NCI-H2081 treated with DMSO at 0.1 percent for 48 hours (cell line): ENCODE measurements around the gene PCLO.

Experiments used
- DNase-seq: peaks from one replicate; lab custom pipeline; 2025; lab: John Stamatoyannopoulos, UW

The PCLO gene, protein sequence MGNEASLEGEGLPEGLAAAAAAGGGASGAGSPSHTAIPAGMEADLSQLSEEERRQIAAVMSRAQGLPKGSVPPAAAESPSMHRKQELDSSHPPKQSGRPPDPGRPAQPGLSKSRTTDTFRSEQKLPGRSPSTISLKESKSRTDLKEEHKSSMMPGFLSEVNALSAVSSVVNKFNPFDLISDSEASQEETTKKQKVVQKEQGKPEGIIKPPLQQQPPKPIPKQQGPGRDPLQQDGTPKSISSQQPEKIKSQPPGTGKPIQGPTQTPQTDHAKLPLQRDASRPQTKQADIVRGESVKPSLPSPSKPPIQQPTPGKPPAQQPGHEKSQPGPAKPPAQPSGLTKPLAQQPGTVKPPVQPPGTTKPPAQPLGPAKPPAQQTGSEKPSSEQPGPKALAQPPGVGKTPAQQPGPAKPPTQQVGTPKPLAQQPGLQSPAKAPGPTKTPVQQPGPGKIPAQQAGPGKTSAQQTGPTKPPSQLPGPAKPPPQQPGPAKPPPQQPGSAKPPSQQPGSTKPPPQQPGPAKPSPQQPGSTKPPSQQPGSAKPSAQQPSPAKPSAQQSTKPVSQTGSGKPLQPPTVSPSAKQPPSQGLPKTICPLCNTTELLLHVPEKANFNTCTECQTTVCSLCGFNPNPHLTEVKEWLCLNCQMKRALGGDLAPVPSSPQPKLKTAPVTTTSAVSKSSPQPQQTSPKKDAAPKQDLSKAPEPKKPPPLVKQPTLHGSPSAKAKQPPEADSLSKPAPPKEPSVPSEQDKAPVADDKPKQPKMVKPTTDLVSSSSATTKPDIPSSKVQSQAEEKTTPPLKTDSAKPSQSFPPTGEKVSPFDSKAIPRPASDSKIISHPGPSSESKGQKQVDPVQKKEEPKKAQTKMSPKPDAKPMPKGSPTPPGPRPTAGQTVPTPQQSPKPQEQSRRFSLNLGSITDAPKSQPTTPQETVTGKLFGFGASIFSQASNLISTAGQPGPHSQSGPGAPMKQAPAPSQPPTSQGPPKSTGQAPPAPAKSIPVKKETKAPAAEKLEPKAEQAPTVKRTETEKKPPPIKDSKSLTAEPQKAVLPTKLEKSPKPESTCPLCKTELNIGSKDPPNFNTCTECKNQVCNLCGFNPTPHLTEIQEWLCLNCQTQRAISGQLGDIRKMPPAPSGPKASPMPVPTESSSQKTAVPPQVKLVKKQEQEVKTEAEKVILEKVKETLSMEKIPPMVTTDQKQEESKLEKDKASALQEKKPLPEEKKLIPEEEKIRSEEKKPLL (N-terminal part only)

DNA sequence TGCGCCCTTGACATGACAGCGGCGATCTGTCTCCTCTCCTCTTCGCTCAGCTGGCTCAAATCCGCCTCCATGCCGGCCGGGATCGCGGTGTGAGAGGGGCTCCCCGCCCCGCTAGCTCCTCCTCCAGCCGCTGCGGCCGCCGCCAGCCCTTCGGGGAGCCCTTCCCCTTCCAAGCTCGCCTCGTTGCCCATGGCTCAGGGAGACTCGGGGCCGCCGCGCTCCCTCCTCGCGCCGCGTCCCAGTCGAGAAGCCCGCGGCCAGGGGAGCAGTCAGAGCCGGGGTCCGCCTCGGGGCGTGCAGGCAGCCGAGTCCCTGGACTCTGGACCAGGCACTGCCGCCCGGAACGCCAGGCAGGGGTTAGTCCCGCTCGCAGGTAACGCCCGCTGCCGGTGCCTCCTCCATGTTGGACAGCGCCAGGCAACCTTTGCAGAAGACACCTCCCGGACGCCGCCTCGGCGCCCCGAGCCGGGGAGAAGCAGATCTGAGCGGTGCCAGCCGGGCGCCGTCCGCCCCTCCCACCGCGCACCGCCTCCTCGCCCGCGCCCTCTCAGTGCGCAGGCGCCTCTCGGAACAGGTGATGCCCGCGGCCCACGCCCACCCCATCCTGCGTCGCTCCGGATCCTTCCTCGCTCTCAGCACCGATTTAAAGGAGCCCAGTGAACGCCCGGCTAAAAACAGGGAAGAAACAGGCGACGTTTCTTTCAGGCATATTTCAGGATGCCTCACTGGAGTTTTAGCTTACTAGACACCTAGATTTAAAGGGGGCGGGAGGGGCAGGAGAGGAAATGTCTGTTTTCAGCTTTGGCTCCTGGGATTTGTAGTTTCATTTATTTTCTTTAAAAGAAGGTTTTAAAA, at the start of gene PCLO:
Gene PCLO (minus strand): TSS at position 483 of the 855 bp plus-strand sequence. CDS start 292 bp downstream, at position 191.
- peak; percentile 90 for DNase-seq

DNA sequence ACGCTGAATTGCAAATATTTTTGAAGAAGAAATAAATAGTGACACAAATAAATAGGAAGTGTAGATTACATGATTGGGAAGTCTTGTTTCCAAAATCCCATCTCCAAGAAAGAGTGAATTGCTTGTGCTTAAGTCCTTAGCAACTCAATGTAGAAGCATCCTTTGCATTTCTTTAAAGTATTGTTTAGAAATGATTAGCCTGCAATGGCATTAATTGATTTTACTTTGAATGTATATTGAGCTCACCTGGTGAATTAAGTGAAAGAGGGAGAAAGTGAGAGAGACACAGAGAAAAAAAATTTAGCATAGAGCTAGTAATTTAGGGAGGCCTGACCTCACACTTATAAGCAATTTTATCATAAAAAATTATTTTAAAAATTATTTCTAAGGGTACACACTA, 49.0 kb upstream of the PCLO start:
- no peak for DNase-seq

DNA sequence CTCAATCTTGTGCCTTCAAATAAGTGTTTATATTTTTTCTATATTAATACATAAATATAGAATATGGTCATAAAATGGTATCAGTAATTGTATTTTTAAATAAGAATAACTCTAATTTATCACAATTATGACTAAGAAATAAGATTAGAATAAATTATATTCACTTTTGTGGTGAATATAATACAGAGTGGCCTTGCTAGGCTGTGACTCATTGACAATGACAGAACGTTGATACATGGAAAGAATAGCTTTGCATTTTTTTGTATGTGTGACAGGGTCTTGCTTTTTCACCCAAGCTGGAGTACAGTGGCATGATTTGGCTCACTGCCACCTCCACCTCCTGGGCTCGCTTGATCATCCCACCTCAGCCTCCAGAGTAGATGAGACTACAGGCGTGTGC, 47.8 kb upstream of the PCLO start:
- DNase-seq = no peak

DNA sequence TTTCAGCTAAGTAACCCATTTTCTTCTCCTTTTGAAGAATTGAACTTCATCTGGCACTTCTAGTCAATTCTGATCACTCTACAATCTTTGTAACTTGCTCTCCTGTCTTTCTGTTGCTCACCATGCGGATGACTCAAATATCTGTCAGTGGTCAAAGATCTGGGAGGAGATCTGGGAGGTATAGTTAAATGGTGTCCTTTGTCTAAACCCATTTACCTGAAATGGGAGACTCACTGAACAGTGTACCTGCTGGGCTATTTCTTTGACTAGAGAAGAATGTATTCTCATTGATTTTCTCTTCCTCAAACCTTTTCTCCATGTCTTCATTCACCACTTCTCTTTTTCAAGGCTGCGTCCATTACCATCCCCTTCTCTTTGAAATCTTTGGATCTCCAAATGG, 42.0 kb upstream of the PCLO start:
- DNase-seq = no peak

DNA sequence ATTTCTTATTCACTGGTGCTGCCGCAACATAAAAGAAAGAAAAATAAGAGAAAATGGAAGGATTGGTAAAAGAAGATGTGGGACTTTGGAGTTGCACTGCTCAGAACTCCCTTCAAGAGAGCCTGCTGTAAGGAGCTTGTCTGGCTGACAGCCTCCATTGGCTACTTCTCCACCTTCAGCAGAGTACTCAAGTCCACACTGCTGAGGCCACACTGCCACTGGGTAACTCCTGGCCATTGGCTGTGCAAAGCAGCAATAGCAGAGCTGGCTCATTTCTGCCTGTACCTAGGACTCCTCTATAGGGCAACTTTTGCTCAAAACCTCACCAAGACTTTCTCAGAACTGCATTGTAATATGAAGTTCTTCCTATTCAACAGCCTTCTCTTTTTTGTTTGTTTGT, 38.7 kb upstream of the PCLO start:
- DNase-seq = no peak

DNA sequence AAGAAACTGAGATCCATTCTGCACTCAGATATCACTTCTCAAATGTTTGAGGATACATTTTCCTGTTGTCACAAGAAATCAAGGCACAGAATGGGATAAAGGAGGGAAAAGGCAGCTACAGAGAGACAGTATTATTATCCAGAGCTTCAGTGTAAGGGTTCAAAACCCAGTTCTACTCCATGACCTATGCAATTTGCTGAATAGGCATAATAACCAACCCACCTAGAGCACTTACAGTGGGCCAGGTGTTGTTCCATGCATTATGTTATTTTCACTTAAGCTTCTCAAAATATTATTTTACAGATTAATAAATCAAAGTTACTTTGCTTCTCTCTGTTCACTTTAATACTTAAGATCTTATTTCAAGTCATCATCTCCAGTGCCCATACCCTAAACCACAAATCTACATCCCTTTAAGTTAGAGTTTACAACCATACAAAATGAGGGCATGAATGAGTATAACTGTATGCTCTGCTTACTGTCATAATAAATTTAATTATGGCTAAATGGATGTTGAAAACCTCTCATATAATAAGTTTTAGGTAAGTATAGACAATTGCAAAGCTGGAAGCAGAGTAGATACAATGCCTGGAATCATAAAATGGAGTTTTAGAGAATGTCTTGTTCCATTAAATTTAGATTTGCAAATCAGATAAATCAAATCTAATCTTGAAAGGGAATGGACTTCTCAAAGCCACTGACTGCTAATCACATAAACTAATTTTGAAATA, 28.1 kb upstream of the PCLO start:
- DNase-seq = no peak

DNA sequence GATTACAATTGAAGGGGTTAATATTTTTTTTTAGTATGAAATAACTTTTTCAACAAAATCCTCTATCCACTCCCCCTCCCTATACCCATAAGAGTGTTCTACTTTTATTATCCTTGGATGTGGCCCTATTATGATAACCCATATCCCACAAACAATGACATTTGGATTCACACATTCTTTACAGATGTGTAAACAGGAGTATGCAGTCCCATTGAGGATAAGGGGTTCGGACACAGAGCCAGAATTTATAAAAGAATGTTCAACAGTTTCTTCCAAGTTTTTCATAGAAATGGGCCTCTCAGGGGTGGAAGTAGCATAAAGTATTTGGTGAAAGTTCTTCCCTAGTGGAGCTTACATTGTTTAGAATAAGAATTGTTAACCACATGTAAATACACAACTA, 16.1 kb upstream of the PCLO start:
- DNase-seq = no peak

DNA sequence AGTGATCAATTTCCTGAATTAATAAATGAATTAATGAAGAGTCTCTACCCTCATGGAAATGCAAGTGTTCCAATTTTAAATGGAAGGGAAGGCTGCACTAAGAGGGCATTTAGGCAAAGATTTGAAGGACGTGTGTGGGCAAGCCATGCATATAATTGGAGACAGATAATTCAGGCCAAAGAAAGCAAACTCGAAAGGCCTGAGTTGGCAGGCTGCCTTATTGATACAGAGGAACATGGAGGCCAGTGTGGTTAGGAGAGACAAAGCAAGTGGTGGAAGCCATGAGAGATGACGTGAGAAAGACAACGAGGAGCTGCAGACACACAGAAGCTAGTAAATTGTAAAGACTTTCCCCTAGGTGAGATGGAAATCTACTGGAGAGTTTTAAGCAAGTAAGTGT, 15.4 kb upstream of the PCLO start:
- DNase-seq = no peak

DNA sequence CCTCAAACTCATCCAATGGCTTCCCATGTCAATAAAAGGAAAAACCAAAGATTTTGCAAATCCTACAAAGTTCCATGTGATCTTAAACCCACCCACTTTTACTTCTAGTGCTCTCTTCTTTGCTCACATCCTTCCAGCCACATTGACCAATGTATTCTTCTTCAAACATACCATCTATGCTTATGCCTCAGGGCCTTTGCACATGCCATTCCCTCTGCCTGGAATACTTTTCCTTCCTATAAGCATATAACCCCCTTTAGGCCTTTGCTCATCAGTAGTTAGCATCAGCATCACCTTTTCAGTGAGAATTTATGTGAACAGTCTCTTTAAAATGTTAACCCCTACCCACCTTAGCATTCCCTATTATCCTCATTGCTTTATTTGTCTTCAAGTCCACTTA, 11.0 kb upstream of the PCLO start:
- DNase-seq = no peak

DNA sequence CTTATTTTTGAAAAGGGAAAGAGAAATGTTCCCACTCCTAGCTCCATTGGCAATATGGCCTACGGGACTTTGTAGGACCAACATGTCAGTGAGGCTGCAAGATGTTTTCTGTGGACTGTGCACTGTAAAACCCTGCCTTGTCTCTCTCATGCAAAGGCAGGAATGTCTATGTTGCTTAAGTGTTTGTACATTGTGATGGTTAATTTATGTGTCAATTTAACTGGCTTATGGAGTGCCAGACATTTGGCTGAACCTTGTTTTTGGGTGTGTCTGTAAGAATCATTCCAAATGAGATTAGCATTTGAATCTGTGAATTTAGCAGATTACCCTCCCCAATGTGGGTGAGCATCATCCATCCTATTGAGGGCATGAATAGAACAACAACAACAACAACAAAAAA, 4.1 kb upstream of the PCLO start:
- DNase-seq = no peak

DNA sequence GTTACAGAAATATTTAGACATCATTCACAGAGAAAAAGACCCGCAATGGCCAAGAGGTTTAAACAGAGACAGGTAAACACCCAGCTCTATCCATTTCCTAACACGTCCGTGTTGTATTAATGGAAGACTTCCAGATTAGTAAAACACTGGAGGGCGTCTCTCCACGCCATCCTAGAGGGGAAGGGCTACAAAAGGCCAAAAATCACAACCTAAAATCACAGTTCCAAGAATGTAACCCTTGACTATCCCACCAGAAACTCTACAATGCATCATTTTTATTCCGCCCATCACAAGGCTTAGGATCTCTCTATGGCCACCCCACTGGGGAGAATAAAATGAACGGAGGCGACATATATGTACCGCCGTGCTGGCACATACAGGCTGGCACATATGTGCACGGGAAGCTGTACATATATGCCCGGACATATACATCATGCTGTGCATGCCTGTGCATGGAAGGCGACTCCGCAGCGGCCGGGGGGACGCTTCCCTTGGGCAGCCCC, 734 bp downstream of the PCLO start:
- DNase-seq = no peak

DNA sequence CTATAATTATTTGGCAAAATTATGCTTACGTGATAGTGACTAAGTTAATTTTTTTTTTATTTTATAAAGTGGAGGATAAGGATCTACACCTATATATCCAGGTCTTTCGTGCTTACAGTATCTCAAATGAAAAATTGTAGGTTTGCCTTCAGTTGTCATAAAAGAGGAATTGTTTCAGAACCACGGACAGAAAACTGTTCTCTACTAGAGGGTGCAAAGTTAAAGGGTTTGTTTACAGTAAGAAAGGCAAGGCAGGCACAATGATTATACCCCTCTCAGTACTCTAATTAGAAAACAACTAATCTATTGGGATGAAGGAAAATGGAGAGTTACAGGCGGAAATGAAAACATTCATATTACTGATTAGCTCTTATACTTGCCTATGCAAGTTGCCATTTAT, 1.5 kb downstream of the PCLO start:
- no peak for DNase-seq

DNA sequence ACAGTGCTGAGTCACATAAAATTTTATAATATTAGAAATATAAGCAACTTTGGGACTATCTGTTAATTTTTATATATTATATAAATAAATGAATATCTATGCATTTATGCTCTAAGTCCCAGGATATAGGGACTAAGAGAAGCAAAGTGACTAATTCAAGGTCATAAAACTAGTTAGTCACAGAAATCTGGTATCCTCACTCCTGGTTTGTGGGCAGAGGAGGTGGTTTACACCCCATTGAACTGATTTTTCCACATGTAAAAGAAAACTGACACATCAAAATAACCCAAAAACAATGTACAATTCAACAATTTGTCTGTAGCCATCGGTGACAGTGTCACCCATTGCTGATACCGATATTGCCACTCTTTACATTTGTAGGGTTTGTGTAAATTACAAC, 3.0 kb downstream of the PCLO start:
- no peak for DNase-seq

DNA sequence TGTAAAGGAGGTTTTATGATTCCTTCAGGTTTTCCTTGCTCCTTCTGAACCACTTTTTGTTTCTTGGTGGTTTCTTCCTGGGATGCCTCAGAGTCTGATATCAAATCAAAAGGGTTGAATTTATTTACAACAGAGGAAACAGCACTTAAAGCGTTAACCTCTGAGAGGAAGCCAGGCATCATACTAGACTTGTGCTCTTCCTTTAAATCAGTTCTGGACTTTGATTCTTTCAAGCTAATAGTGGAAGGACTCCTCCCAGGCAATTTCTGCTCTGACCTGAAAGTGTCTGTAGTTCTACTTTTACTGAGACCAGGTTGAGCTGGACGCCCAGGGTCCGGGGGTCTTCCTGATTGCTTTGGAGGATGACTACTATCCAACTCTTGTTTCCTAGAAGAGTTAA, 6.7 kb downstream of the PCLO start:
- DNase-seq = no peak

DNA sequence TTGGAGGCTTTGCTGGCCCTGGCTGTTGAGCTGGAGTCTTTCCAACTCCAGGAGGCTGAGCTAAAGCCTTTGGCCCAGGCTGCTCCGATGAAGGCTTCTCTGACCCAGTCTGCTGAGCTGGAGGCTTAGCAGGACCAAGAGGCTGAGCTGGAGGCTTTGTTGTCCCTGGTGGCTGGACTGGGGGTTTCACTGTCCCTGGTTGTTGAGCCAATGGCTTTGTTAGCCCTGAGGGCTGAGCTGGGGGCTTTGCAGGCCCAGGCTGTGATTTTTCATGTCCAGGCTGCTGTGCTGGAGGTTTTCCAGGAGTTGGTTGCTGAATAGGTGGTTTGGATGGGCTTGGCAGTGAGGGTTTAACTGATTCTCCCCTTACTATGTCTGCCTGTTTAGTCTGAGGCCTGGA, 7.3 kb downstream of the PCLO start:
- no peak for DNase-seq

DNA sequence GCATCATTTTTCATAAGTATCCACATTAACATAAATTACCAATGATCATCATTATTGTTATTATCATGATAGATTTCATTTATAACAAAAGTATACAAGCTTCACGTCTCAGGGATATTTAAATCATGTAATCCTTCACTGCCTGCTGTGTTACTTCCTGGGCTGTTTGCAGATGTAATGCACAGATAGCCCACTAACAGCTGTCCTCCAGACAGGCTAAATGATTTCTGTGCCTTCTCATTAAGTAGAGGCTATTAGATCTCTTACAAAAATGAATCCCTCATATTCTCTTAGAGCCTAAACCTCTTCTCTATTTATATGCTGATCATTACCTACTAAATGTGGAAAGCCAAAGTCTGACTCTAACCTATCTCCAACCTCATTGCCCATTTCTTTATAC, 9.3 kb downstream of the PCLO start:
- no peak for DNase-seq

DNA sequence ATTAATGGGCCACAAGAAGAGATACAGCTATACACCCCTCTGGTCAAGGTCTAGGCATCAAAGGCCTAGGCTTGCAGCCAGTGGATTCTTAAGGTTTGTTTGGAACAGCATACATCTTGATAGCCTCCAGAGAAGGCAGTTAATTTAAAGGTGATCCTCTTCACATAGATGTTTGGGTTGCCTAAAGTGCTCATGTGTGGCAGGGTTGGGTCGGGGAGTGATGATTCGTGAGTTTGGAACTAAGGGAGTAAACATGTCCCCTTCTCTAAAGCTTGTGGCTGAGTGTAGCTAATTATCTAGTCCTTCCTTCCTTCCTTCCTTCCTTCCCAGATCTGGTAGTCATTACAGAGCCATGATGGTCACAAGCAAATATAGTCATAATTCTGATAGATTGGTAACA, 12.4 kb downstream of the PCLO start:
- no peak for DNase-seq

DNA sequence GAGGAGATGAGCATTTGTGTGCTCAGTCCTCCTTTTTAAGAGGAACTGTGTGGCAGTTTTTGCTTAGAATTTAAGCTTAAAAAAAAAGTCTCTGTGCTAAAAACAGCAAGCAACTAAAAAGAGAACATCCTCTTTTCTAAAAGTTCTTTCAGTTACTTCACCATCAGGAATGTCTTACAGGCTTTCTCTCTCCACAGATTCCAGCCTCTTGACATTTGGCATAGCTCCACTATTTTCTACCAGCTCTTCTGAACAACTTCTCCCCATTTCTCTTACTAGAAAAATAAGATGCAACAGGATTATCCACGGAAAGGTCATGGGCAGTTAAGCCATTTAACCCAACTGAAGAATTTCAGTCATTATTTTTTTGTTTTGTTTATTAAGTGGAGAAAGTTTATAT, 13.2 kb downstream of the PCLO start:
- no peak for DNase-seq

DNA sequence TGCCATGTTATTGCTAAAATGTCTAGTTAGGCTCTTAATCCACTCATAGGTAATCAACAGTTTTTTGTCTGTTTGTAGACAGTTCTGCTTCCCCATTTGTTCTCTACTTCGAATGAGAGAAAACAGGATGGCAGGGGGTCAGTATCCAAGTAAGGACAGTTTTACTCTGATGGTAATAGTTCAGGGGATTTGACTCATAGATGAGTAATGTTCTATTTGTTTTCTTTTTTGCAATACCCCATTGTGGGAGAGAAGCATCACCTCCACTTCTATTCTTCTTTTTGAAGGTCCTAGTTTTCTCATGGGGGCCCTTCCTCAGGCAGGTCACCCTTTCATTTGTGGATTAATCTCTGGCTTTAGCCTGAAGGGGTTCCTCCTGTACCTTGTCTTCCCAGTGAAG, 13.9 kb downstream of the PCLO start:
- no peak for DNase-seq

DNA sequence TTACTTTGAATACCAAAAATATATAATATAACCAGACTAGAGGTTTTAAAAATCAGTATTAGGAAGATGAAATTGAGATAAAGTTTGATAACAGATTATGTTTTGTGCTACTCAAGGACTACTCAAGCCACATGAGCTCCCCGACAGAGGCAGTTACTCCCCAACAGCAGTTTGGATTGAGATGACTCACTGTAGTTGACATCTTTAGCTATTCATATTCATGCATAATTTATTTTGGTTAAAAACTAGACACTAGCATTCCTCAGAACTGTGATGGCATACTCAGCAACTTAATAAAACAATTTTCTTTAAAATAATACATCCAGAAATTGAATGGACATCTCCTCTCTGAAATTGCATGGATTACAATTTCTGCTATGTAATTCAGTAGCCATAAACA, 19.6 kb downstream of the PCLO start:
- no peak for DNase-seq

DNA sequence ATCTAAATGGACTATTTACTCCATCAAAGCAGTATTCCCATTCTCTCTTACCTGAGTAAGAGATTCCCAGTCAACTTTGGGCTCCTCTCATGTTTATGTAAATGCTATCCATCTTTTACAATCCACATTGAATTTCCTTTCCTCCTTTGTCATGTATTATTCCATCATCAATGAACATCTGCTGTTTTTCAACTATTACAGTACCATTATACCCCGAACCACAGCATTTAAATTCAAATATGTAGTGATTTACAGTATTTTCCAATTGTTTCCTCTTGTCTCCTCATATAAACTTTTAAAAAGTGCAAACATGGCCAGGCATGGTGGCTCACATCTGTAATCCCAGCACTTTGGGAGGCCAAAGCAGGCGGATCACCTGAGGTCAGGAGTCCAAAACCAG, 20.3 kb downstream of the PCLO start:
- no peak for DNase-seq
